ENCODE measurements around the gene SLIT3.

- TF ChIP-seq CTCF (IDR thresholded peaks at IDR 0.05) (no peak), POLR2A (IDR thresholded peaks at IDR 0.05) (no peak)
These were observed 263.5 kb downstream of the SLIT3 start for GRCh38 chr5:169037466-169037865.

Data from right lobe of liver (tissue), 4 donors.